B cell (primary cell): ENCODE measurements around the gene SCN2B. TPM values are rescaled to one million over a fixed set of nuclear protein-coding genes. Genes with fewer than 3 reads are reported as not detected.

Experiments
- ATAC-seq: fragments of 200-7000 bp; cut with Tn5 transposase; one replicate; pipeline ENCODE4 v1.10.0; 2021; ENCODE audit warnings: low read depth, mild to moderate bottlenecking, moderate number of reproducible peaks, moderate library complexity
- CTCF ChIA-PET: fragments of 350-600 bp; sonication (Branson Sonifier 250); formaldehyde crosslinking; loops from one replicate; lab custom pipeline; 2021; ENCODE audit warnings: antibody characterized with exemption, inconsistent platforms; lab: Charles Lee
- POLR2A ChIA-PET: fragments of 350-600 bp; sonication (Branson Sonifier 250); formaldehyde crosslinking; loops from one replicate; lab custom pipeline; 2021; ENCODE audit warnings: antibody characterized with exemption; lab: Charles Lee
- DNase-seq: peaks from one replicate; pipeline ENCODE4 v3.0.0; 2013
- H2AFZ ChIP-seq: 2 replicates; pipeline ENCODE4 v1.6.1; 2012; ENCODE audit warnings: mild to moderate bottlenecking, low read depth, low read length; ENCODE audit not compliant: insufficient read depth, poor library complexity, severe bottlenecking
- H3K27ac ChIP-seq, 2 donors: 1 replicate in 1 of 2; 2 replicates in 1 of 2; pipeline ENCODE4 v1.5.1; 2012 to 2013; ENCODE audit warnings: low read length in 2 of 2, mild to moderate bottlenecking in 2 of 2, moderate library complexity in 1 of 2
- H3K27me3 ChIP-seq, 4 experiments: fragments of 200-600 bp in 1 of 4; sonication (generic) in 1 of 4; replicated peaks in 1 of 4; 1 replicate in 2 of 4; 2 replicates in 2 of 4; pipeline versions ENCODE4 v1.6.1 to v1.7.0; 2013 to 2016; ENCODE audit warnings: low read length in 3 of 4, mild to moderate bottlenecking in 2 of 4, mixed read lengths in 1 of 4, moderate library complexity in 1 of 4; ENCODE audit not compliant: insufficient read depth in 4 of 4, control insufficient read depth in 3 of 4; ENCODE audit errors: control extremely low read depth in 1 of 4
- H3K36me3 ChIP-seq, 2 experiments: replicated peaks in 1 of 2; 1 replicate in 1 of 2; 2 replicates in 1 of 2; pipeline versions ENCODE4 v1.6.1 to v1.7.1; 2013; ENCODE audit warnings: low read length in 1 of 2; ENCODE audit not compliant: insufficient read depth in 2 of 2, control insufficient read depth in 1 of 2; ENCODE audit errors: control extremely low read depth in 1 of 2, extremely low read depth in 1 of 2
- H3K4me1 ChIP-seq, 2 donors: fragments of 200-600 bp in 1 of 2; sonication (generic) in 1 of 2; 1 replicate in 1 of 2; 2 replicates in 1 of 2; pipeline versions ENCODE4 v1.5.1 to v1.6.1; 2013 to 2017; ENCODE audit warnings: low read length in 2 of 2; ENCODE audit not compliant: control insufficient read depth in 2 of 2, insufficient read depth in 2 of 2
- H3K4me2 ChIP-seq: replicated peaks from 2 replicates; pipeline ENCODE3; 2012; ENCODE audit warnings: mild to moderate bottlenecking, low read depth, low read length; ENCODE audit not compliant: poor library complexity, severe bottlenecking
- H3K4me3 ChIP-seq, 5 experiments: fragments of 200-600 bp in 1 of 5; sonication (generic) in 1 of 5; 1 replicate in 3 of 5; 2 replicates in 2 of 5; pipeline versions ENCODE4 v1.5.1 to v1.7.0; 2011 to 2016; ENCODE audit warnings: low read length in 4 of 5, mild to moderate bottlenecking in 4 of 5, low read depth in 2 of 5, control low read depth in 1 of 5, moderate library complexity in 1 of 5; ENCODE audit not compliant: insufficient read depth in 1 of 5; ENCODE audit errors: control extremely low read depth in 1 of 5, extremely low read depth in 1 of 5
- H3K79me2 ChIP-seq: fragments of 200-600 bp; sonication (generic); one replicate; pipeline ENCODE4 v1.6.0; 2016; ENCODE audit warnings: low read length; ENCODE audit not compliant: control insufficient read depth, insufficient read depth
- H3K9ac ChIP-seq: fragments of 200-600 bp; sonication (generic); 2 replicates; pipeline ENCODE4 v1.6.1; 2017; ENCODE audit warnings: mild to moderate bottlenecking, low read length, moderate library complexity
- H3K9me3 ChIP-seq, 3 donors: one replicate each; pipeline versions ENCODE4 v1.6.1 to v1.7.1; 2013; ENCODE audit warnings: low read length in 2 of 3; ENCODE audit not compliant: control insufficient read depth in 2 of 3, insufficient read depth in 1 of 3; ENCODE audit errors: control extremely low read depth in 1 of 3
- H4K20me1 ChIP-seq: 2 replicates; pipeline ENCODE4 v1.6.0; 2012; ENCODE audit warnings: mild to moderate bottlenecking, low read length; ENCODE audit not compliant: insufficient read depth, control insufficient read depth, poor library complexity, severe bottlenecking
- H3K27ac Mint-ChIP-seq: one replicate; pipeline ENCODE4 v1.8.0; 2021; ENCODE audit warnings: mixed read lengths
- H3K27me3 Mint-ChIP-seq: one replicate; pipeline ENCODE4 v1.8.0; 2021; ENCODE audit warnings: mixed read lengths
- H3K4me1 Mint-ChIP-seq: one replicate; pipeline ENCODE4 v1.8.0; 2021; ENCODE audit warnings: mixed read lengths
- H3K4me3 Mint-ChIP-seq: one replicate; pipeline ENCODE4 v1.8.0; 2021; ENCODE audit warnings: mixed read lengths
- H3K9me3 Mint-ChIP-seq: one replicate; pipeline ENCODE4 v1.8.0; 2022; ENCODE audit warnings: mixed read lengths; ENCODE audit not compliant: insufficient read depth
- EZH2 ChIP-seq: IDR thresholded peaks from 2 replicates; pipeline ENCODE4 v1.6.1; 2012; ENCODE audit warnings: borderline replicate concordance, low read depth, mild to moderate bottlenecking, moderate library complexity, low read length; ENCODE audit not compliant: insufficient read depth, poor library complexity, severe bottlenecking
- WGBS: methylation state at CpG from one replicate; pipeline ENCODE4 v1.1.5; 2013; ENCODE audit warnings: missing lambda C conversion rate; ENCODE audit not compliant: insufficient coverage; 5-methylcytosine and 5-hydroxymethylcytosine counted together
- intact Hi-C: fragments of 100-400 bp; cut with micrococcal nuclease; formaldehyde crosslinking; loops from one replicate; pipeline ENCODE4 v1.10.0; 2022
- polyA plus RNA-seq: library from polyadenylated mRNA; depleted of rRNA; stranded (reverse); fragments of >200 nt; gene quantifications from 2 replicates; pipeline ENCODE4 v1.2.3, GENCODE V29; 2012
- total RNA-seq, 2 donors: library from RNA; stranded (reverse); fragments of 120-200 nt in 1 of 2; gene quantifications; 1 replicate in 1 of 2; 2 replicates in 1 of 2; pipeline versions ENCODE4 v1.2.3 to v1.2.4, GENCODE V29; 2013 to 2022
- TF ChIP-seq, protein P1 (sequence below): fragments of 200-600 bp; IDR thresholded peaks from one replicate; pipeline ENCODE4 v1.8.0; 2022; ENCODE audit warnings: antibody characterized with exemption, mild to moderate bottlenecking

SCN2B gene
- total and polyA plus RNA-seq, 2 donors (not counting 1 experiment from before 2014, with no cell fraction given): not detected

DNA sequence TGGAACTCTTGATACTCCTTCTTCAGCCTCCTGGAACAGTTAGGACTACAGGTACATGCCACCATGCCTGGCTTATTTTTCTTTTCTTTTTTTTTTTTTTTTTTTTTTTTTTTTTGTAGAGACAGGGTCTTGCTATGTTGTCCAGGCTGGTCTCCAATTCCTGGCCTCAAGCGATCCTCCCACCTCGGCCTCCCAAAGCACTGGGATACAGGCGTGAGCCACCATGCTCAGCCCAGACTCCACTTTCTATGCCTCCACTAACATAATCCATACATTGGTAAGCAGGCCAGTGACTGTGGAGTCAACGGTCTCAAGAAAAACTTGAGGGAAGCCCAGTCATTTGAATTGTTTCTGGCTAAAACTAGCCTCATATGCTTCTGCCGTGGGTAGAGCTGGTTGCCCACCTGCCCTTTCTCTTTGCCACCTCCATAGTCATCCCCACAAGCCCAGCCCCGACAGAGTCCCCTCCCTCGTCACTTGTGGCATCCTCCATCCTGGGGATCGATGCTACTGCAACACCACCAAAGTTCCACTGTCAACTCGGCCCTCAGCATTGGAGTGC is 2.4 kb downstream of the SCN2B start:
- no peak for DNase-seq
- ChIA-PET POLR2A (no interaction called here), CTCF (interaction anchor here (1.4 to 8.8 kb wide), 2 partner anchors 10 to 29 kb away, joined by 4 to 96 read pairs; no protein-coding TSS in a partner anchor)
- Histone ChIP-seq H3K4me2 (no peak overlapping the region), H3K36me3 (no peaks in the 10 kb centered on the region), H2AFZ (no peak overlapping the region), H3K79me2 (no peaks in the 10 kb centered on the region), H3K4me1 (peaks cover 0 to 5% of the 10 kb centered on the region in 2 donors), H3K9me3 (no peaks in the 10 kb centered on the region), H4K20me1 (no peaks in the 10 kb centered on the region), H3K27ac (no peak overlapping the region), H3K4me3 (no peak overlapping the region), H3K9ac (no peak overlapping the region), H3K27me3 (peaks cover 0 to 15% (median 1%) of the 10 kb centered on the region in 4 experiments)
- Mint-ChIP-seq H3K27ac (no peak overlapping the region), H3K9me3 (no peaks in the 10 kb centered on the region), H3K27me3 (peaks cover 39% of the 10 kb centered on the region), H3K4me1 (peaks cover 3% of the 10 kb centered on the region), H3K4me3 (no peak overlapping the region)
- intact Hi-C loops: no loop called here
- WGBS: 81% methylated on average over 9 of the region's 9 CpGs
- TF ChIP-seq, protein P1, sequence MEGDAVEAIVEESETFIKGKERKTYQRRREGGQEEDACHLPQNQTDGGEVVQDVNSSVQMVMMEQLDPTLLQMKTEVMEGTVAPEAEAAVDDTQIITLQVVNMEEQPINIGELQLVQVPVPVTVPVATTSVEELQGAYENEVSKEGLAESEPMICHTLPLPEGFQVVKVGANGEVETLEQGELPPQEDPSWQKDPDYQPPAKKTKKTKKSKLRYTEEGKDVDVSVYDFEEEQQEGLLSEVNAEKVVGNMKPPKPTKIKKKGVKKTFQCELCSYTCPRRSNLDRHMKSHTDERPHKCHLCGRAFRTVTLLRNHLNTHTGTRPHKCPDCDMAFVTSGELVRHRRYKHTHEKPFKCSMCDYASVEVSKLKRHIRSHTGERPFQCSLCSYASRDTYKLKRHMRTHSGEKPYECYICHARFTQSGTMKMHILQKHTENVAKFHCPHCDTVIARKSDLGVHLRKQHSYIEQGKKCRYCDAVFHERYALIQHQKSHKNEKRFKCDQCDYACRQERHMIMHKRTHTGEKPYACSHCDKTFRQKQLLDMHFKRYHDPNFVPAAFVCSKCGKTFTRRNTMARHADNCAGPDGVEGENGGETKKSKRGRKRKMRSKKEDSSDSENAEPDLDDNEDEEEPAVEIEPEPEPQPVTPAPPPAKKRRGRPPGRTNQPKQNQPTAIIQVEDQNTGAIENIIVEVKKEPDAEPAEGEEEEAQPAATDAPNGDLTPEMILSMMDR: no peak
- no peak for TF ChIP-seq EZH2
- no peak for ATAC-seq

DNA sequence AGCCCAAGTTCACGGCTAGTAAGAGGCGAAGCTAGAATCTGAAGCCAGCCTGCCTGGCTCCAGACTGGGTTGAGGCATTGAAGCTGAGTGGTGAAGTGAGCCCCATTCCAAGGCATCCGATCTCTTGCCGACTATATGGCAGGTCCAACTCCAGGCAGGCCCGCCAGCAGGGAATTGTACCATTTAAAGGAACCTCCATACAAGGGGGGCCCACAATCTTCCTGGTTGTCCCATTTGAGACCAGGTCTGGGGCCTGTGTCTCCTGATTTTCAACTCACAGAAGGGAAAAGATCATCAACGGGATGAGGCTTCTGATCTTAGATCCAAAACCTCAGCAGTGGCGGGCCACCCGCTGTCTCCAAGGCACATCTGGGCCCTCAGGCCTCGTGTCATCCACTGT is 4.1 kb downstream of the SCN2B start:
- POLR2A ChIA-PET: no interaction called here
- Mint-ChIP-seq H3K27ac (no peak overlapping the region), H3K27me3 (peaks cover 46% of the 10 kb centered on the region), H3K4me3 (no peak overlapping the region), H3K9me3 (no peaks in the 10 kb centered on the region), H3K4me1 (peaks cover 3% of the 10 kb centered on the region)
- Histone ChIP-seq H3K4me2 (no peak overlapping the region), H3K9ac (no peak overlapping the region), H3K79me2 (no peaks in the 10 kb centered on the region), H3K4me1 (peaks cover 0 to 5% of the 10 kb centered on the region in 2 donors), H3K27ac (no peak overlapping the region), H3K4me3 (no peak overlapping the region), H3K9me3 (no peaks in the 10 kb centered on the region), H3K27me3 (peaks cover 0 to 15% (median 1%) of the 10 kb centered on the region in 4 experiments), H4K20me1 (no peaks in the 10 kb centered on the region), H3K36me3 (no peaks in the 10 kb centered on the region), H2AFZ (no peak overlapping the region)
- TF ChIP-seq, protein P1: no peak
- no peak for TF ChIP-seq EZH2
- CTCF ChIA-PET: interaction anchor here (0.6 to 8.8 kb wide), 34 partner anchors 8 to 850 kb away, joined by 3 to 96 read pairs (median 5); partner anchors contain the start of gene MPZL2
- 88% methylated on average over 9 of the region's 9 CpGs for WGBS
- intact Hi-C loops: no loop called here
- no peak for DNase-seq
- ATAC-seq: no peak
